Skeletal muscle satellite cell (primary cell): ENCODE measurements around the gene ADRM1.

Experiments
- H3K27me3 ChIP-seq: 2 replicates; pipeline ENCODE4 v1.7.0; 2013; ENCODE audit warnings: low read length; ENCODE audit not compliant: control insufficient read depth, insufficient read depth
- H3K36me3 ChIP-seq: 2 replicates; pipeline ENCODE4 v1.7.0; 2013; ENCODE audit warnings: mild to moderate bottlenecking, control low read depth, low read length; ENCODE audit not compliant: insufficient read depth
- H3K4me1 ChIP-seq: 2 replicates; pipeline ENCODE4 v1.7.0; 2013; ENCODE audit warnings: low read length; ENCODE audit not compliant: control insufficient read depth, insufficient read depth
- H3K4me2 ChIP-seq: 2 replicates; pipeline ENCODE4 v1.7.0; 2013; ENCODE audit warnings: mild to moderate bottlenecking, low read length
- H3K4me3 ChIP-seq: 2 replicates; pipeline ENCODE4 v1.7.0; 2013; ENCODE audit warnings: low read length
- H3K9ac ChIP-seq: 2 replicates; pipeline ENCODE4 v1.7.0; 2013; ENCODE audit warnings: mild to moderate bottlenecking, low read depth, low read length, moderate library complexity
- H3K9me3 ChIP-seq: replicated peaks from 2 replicates; pipeline ENCODE4 v1.7.0; 2013; ENCODE audit warnings: mild to moderate bottlenecking, control low read depth, low read length

Gene ADRM1

GRCh38 chr20:62289898-62290297 lies 12.9 kb upstream of the ADRM1 start:
- Histone ChIP-seq H3K4me1 (no peaks in the 10 kb centered on the region), H3K27me3 (no peaks in the 10 kb centered on the region), H3K36me3 (peaks cover 30% of the 10 kb centered on the region), H3K4me2 (no peak overlapping the region), H3K9ac (no peak overlapping the region), H3K4me3 (no peak overlapping the region), H3K9me3 (no peaks in the 10 kb centered on the region)

- H3K4me1 ChIP-seq = no peaks in the 10 kb centered on the region
- peaks cover 26% of the 10 kb centered on the region for H3K36me3 ChIP-seq
- no peak overlapping the region for H3K9ac ChIP-seq
- no peak overlapping the region for H3K4me3 ChIP-seq
- H3K27me3 ChIP-seq = no peaks in the 10 kb centered on the region
- no peak overlapping the region for H3K4me2 ChIP-seq
- H3K9me3 ChIP-seq = no peaks in the 10 kb centered on the region
Measured at GRCh38 chr20:62291251-62292066, 11.3 kb upstream of the ADRM1 start.

GRCh38 chr20:62292108-62292507 lies 10.7 kb upstream of the ADRM1 start:
- Histone ChIP-seq H3K9ac (no peak overlapping the region), H3K4me3 (no peak overlapping the region), H3K4me2 (no peak overlapping the region), H3K36me3 (peaks cover 22% of the 10 kb centered on the region), H3K9me3 (no peaks in the 10 kb centered on the region), H3K27me3 (no peaks in the 10 kb centered on the region), H3K4me1 (no peaks in the 10 kb centered on the region)

GRCh38 chr20:62293111-62293784 lies 9.5 kb upstream of the ADRM1 start:
- Histone ChIP-seq H3K4me2 (no peak overlapping the region), H3K4me1 (no peaks in the 10 kb centered on the region), H3K9ac (no peak overlapping the region), H3K9me3 (no peaks in the 10 kb centered on the region), H3K4me3 (no peak overlapping the region), H3K36me3 (peaks cover 22% of the 10 kb centered on the region), H3K27me3 (no peaks in the 10 kb centered on the region)

- no peak overlapping the region for H3K4me2 ChIP-seq
- peaks cover 22% of the 10 kb centered on the region for H3K36me3 ChIP-seq
- no peaks in the 10 kb centered on the region for H3K27me3 ChIP-seq
- H3K4me3 ChIP-seq = no peak overlapping the region
- H3K4me1 ChIP-seq = no peaks in the 10 kb centered on the region
- H3K9ac ChIP-seq = no peak overlapping the region
- H3K9me3 ChIP-seq = no peaks in the 10 kb centered on the region
Measured at GRCh38 chr20:62293946-62294345, 8.9 kb upstream of the ADRM1 start.

GRCh38 chr20:62294516-62294915 lies 8.3 kb upstream of the ADRM1 start:
- peaks cover 22% of the 10 kb centered on the region for H3K36me3 ChIP-seq
- no peak overlapping the region for H3K4me3 ChIP-seq
- no peak overlapping the region for H3K4me2 ChIP-seq
- no peaks in the 10 kb centered on the region for H3K9me3 ChIP-seq
- H3K9ac ChIP-seq = no peak overlapping the region
- H3K4me1 ChIP-seq = no peaks in the 10 kb centered on the region
- H3K27me3 ChIP-seq = no peaks in the 10 kb centered on the region

GRCh38 chr20:62296724-62297448 lies 5.9 kb upstream of the ADRM1 start:
- peaks cover 22% of the 10 kb centered on the region for H3K36me3 ChIP-seq
- H3K9ac ChIP-seq = no peak overlapping the region
- H3K4me2 ChIP-seq = no peak overlapping the region
- H3K9me3 ChIP-seq = no peaks in the 10 kb centered on the region
- no peaks in the 10 kb centered on the region for H3K4me1 ChIP-seq
- no peak overlapping the region for H3K4me3 ChIP-seq
- no peaks in the 10 kb centered on the region for H3K27me3 ChIP-seq

GRCh38 chr20:62297449-62298227 lies 5.2 kb upstream of the ADRM1 start:
- Histone ChIP-seq H3K27me3 (no peaks in the 10 kb centered on the region), H3K9ac (no peak overlapping the region), H3K36me3 (peaks cover 22% of the 10 kb centered on the region), H3K4me1 (no peaks in the 10 kb centered on the region), H3K4me3 (no peak overlapping the region), H3K4me2 (no peak overlapping the region), H3K9me3 (no peaks in the 10 kb centered on the region)

GRCh38 chr20:62298577-62299249 lies 4.1 kb upstream of the ADRM1 start:
- Histone ChIP-seq H3K4me2 (no peak overlapping the region), H3K9ac (no peak overlapping the region), H3K36me3 (peaks cover 17% of the 10 kb centered on the region), H3K27me3 (no peaks in the 10 kb centered on the region), H3K9me3 (no peaks in the 10 kb centered on the region), H3K4me1 (no peaks in the 10 kb centered on the region), H3K4me3 (no peak overlapping the region)

- Histone ChIP-seq H3K9me3 (no peaks in the 10 kb centered on the region), H3K36me3 (peaks cover 17% of the 10 kb centered on the region), H3K9ac (no peak overlapping the region), H3K4me2 (no peak overlapping the region), H3K27me3 (no peaks in the 10 kb centered on the region), H3K4me3 (no peak overlapping the region), H3K4me1 (peaks cover 8% of the 10 kb centered on the region)
Measured at GRCh38 chr20:62299666-62300236, 3.0 kb upstream of the ADRM1 start.
